Loucy (cell line): ENCODE data around the gene RMI2.

Experiments used
- EZH2phosphoT487 ChIP-seq: fragments of 200-600 bp; IDR thresholded peaks from 2 replicates; pipeline ENCODE4 v1.6.1; 2018; ENCODE audit warnings: antibody characterized with exemption, mild to moderate bottlenecking, moderate library complexity, borderline replicate concordance
- TF ChIP-seq, protein P1 (sequence below): fragments of 200-600 bp; sonication (generic); conservative IDR thresholded peaks from 2 replicates; pipeline ENCODE4 v1.5.1; 2014; ENCODE audit warnings: mild to moderate bottlenecking, antibody characterized with exemption, low read length

DNA sequence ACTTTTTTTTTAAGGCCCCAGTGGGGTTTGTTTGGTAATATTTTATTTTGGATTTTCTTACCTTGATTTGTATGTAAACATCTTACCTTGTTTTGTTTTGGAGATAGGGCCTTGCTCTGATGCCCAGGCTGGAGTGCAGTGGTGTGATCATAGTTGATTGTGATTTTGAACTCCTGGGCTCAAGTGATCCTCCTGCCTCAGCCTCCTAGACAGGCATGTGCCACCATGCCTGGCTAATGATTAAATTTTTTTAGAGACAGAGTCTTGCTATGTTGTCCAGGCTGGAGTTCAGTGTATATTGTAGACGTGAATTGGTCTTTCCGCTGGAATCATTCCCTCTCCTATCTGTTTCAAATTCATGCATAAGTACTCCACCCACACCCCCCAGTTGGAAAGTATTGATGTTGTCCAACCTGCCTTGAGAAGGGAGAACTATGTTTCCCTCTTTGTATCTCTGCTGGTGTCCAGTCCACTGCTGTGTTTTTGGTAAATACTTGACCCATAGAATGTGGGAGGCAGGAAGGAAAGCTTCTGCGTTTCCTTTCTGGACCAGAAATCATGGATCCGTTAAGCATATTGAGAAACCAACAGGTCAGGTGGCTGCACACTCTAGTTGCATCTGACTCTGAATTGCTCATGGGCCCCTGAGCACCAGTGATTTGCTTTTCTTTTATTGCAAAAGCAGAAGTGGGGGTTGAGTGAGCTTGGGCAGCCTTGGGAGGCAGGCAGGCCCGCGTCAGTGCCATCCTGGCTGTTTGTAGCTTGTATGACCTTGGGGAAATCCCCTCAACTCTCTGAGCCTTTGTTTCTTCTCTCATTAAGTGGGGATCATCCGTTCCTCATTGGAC is 25.0 kb downstream of the RMI2 start:
- TF ChIP-seq, protein P1, sequence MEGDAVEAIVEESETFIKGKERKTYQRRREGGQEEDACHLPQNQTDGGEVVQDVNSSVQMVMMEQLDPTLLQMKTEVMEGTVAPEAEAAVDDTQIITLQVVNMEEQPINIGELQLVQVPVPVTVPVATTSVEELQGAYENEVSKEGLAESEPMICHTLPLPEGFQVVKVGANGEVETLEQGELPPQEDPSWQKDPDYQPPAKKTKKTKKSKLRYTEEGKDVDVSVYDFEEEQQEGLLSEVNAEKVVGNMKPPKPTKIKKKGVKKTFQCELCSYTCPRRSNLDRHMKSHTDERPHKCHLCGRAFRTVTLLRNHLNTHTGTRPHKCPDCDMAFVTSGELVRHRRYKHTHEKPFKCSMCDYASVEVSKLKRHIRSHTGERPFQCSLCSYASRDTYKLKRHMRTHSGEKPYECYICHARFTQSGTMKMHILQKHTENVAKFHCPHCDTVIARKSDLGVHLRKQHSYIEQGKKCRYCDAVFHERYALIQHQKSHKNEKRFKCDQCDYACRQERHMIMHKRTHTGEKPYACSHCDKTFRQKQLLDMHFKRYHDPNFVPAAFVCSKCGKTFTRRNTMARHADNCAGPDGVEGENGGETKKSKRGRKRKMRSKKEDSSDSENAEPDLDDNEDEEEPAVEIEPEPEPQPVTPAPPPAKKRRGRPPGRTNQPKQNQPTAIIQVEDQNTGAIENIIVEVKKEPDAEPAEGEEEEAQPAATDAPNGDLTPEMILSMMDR, result no peak
- TF ChIP-seq EZH2phosphoT487, result no peak
